Measurements from ENCODE around the gene CHRNB2. TPM values are rescaled to one million over a fixed set of nuclear protein-coding genes. Genes with fewer than 3 reads are reported as not detected.

CHRNB2 gene
- total RNA-seq, 4 donors from 2014 or later = 1.1 TPM; not detected in 3

DNA sequence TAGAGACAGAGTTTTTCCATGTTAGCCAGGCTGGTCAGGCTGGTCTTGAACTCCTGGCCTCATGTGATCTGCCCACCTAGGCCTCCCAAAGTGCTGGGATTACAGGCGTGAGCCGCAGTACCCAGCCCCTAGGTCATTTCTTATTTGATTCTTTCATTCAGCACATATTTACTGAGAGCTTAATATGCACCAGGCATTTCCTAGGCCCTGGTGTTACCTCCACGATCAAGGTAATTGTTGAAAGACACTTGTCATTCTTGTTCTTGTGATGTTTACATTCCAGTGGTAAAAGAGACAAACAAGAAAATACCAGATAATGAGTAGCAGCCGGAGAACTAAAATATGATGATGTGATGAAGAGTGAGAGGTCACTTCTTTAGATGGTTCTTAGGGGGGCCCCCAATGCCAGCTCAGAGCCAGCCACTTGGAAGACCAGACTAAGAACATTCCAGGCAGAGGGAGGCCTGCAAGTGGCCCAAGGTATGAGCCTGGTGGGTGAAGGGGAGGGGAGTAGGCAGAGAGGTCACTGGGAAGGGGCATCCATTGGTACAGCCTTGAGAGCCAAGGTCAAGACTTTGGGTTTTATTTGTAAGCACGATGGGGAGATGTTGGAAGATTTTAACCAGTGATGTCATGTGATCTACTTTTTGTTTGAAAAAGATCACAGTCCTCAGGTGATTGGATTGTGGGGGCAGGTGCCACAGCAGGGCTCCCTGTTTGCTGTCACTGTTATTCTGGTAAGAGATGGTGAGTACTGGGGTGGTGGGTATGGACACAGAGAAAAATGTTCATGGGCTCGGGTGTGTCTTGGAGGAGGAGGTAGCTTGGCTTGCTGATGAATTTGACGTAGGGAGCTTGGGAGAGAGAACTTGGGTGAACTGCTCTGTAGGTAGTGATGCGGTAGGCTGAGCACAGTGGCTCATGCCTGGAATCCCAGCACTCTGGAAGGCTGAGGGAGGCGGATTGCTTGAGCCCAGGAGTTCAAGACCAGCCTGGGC is 27.8 kb upstream of the CHRNB2 start:
- Histone ChIP-seq H3K4me1 (no peaks in the 10 kb centered on the region), H3K27ac (no peak overlapping the region), H3K9me3 (no peaks in the 10 kb centered on the region), H3K27me3 (no peaks in the 10 kb centered on the region), H3K36me3 (no peaks in the 10 kb centered on the region), H3K4me3 (no peak overlapping the region)
- intact Hi-C loops (cut with DNase I; ENCODE audit: low total_unique reads) = loop anchor here (5.0 kb wide), 1 partner anchor 57 kb away; no protein-coding TSS in a partner anchor
- DNase-seq = no peak
- TF ChIP-seq, protein P1, sequence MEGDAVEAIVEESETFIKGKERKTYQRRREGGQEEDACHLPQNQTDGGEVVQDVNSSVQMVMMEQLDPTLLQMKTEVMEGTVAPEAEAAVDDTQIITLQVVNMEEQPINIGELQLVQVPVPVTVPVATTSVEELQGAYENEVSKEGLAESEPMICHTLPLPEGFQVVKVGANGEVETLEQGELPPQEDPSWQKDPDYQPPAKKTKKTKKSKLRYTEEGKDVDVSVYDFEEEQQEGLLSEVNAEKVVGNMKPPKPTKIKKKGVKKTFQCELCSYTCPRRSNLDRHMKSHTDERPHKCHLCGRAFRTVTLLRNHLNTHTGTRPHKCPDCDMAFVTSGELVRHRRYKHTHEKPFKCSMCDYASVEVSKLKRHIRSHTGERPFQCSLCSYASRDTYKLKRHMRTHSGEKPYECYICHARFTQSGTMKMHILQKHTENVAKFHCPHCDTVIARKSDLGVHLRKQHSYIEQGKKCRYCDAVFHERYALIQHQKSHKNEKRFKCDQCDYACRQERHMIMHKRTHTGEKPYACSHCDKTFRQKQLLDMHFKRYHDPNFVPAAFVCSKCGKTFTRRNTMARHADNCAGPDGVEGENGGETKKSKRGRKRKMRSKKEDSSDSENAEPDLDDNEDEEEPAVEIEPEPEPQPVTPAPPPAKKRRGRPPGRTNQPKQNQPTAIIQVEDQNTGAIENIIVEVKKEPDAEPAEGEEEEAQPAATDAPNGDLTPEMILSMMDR (IDR thresholded peaks at IDR 0.05) = no peak
- TF ChIP-seq POLR2A (IDR thresholded peaks at IDR 0.05) = no peak

DNA sequence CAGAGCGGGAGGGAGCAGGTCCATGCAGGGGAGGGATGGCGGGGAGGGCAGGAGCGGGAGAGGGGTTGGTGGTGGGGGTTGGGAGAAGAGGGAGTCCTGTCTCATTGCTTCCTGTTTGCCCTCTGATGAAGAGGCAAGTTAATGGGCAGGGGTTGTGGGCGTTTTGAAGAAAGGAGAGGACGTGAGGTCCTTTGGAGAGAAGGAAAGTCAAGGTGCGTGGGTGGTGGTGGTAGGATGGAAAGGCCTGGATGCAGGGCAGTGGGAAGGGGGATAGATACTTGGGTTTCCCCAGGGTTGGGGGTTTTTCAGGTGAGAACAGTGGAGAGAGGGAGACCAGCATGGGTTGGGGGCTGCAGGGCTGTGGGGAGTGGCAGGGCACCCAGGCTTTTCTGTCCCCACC is 26.3 kb upstream of the CHRNB2 start:
- Histone ChIP-seq H3K9me3 (no peaks in the 10 kb centered on the region), H3K36me3 (no peaks in the 10 kb centered on the region), H3K27ac (no peak overlapping the region), H3K4me1 (no peaks in the 10 kb centered on the region), H3K4me3 (no peak overlapping the region), H3K27me3 (no peaks in the 10 kb centered on the region)
- no peak for TF ChIP-seq POLR2A (IDR thresholded peaks at IDR 0.05)
- TF ChIP-seq, protein P1 (IDR thresholded peaks at IDR 0.05) = no peak
- intact Hi-C loops (cut with DNase I; ENCODE audit: low total_unique reads) = loop anchor here (5.0 kb wide), 1 partner anchor 59 kb away; no protein-coding TSS in a partner anchor
- DNase-seq = no peak

DNA sequence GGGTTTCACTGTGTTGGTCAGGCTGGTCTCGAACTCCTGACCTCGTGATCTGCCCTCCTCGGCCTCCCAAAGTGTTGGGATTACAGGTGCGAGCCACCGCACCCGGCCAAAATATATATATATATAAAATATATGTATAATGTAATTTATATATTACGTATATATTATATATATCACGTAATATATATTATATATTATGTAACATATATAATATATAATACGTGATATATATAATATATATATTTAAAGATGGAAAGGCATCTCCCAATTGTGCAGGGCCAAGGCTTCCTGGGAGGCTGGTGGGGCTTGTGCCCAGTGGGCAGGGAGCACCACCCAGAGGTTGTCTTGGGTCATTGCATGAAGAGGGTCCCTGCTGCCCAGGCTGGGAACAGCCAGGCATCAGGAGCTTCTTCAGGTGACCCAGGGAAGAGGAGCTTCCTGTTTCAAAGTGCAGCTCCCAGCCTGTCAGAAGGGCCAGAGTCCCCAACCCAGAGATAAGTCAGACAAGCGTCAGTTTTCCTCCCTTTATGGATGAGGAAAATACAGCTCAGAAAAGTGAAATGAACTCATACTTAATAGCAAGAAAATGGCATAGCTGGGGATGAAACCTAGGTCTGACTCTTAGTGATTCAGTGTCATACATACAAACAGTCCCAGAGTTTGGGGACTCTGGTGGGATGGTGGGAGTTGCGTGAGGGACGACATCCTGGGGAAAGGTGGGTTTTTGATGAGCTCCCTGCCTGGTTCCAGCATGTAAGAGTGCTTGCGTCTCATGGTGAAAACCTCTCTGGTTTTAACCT is 21.1 kb upstream of the CHRNB2 start:
- H3K4me1 ChIP-seq = no peaks in the 10 kb centered on the region
- no peak overlapping the region for H3K27ac ChIP-seq
- no peaks in the 10 kb centered on the region for H3K9me3 ChIP-seq
- intact Hi-C loops (cut with DNase I; ENCODE audit: low total_unique reads) = no loop called here
- DNase-seq = peak in 1 of 2 donors; percentile 39
- H3K36me3 ChIP-seq = no peaks in the 10 kb centered on the region
- no peaks in the 10 kb centered on the region for H3K27me3 ChIP-seq
- no peak for TF ChIP-seq POLR2A (IDR thresholded peaks at IDR 0.05)
- TF ChIP-seq, protein P1 (IDR thresholded peaks at IDR 0.05) = peak; percentile 42 to 63 (median 58)
- H3K4me3 ChIP-seq = no peak overlapping the region

DNA sequence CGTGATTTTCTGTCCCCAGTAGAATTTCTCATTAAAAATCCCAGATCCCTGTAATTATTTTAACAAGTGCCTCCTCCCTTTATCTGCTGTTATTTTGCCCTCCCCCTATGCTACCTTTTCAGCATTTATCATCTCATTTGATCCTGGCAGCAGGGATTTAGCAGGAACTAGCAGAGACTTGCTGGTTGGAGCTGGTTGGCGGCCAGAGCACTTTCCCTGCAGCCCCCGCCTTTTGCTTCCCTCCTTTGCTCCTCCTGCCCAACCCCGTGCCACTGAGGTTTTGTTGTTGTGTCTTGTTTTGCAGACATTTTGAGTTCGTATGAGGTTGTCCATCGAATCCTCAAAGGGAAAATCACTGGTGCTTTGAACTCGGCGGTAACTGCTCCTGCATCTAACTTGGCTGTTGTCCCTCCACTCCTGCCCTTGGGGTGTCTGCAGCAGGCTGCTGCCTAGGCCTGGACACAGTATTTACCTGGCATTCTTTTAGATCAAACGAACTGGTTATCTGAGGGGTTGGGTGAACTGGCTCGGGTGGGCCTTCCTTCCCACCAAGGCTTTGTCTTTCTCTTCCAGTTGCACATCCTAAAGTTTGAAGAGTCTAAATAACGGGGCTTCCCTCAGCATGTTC is 20.4 kb upstream of the CHRNB2 start:
- intact Hi-C loops (cut with DNase I; ENCODE audit: low total_unique reads) = no loop called here
- no peaks in the 10 kb centered on the region for H3K9me3 ChIP-seq
- H3K27me3 ChIP-seq = no peaks in the 10 kb centered on the region
- DNase-seq = no peak
- H3K36me3 ChIP-seq = no peaks in the 10 kb centered on the region
- no peaks in the 10 kb centered on the region for H3K4me1 ChIP-seq
- H3K4me3 ChIP-seq = no peak overlapping the region
- no peak for TF ChIP-seq POLR2A (IDR thresholded peaks at IDR 0.05)
- TF ChIP-seq, protein P1 (IDR thresholded peaks at IDR 0.05) = no peak
- H3K27ac ChIP-seq = no peak overlapping the region
